Measurements from ENCODE around the gene TRIM52. TPM values are rescaled to one million over a fixed set of nuclear protein-coding genes. Genes with fewer than 3 reads are reported as not detected.

The TRIM52 gene
- total and polyA plus RNA-seq, 2 of the 13 experiments (the other 11 are each of a cell fraction or from before 2014, with no cell fraction given) = 7.2 to 11.6 TPM

GRCh38 chr5:181261320-181262049, 542 bp upstream of the TRIM52 start (continued):
- TF ChIP-seq, protein P1, sequence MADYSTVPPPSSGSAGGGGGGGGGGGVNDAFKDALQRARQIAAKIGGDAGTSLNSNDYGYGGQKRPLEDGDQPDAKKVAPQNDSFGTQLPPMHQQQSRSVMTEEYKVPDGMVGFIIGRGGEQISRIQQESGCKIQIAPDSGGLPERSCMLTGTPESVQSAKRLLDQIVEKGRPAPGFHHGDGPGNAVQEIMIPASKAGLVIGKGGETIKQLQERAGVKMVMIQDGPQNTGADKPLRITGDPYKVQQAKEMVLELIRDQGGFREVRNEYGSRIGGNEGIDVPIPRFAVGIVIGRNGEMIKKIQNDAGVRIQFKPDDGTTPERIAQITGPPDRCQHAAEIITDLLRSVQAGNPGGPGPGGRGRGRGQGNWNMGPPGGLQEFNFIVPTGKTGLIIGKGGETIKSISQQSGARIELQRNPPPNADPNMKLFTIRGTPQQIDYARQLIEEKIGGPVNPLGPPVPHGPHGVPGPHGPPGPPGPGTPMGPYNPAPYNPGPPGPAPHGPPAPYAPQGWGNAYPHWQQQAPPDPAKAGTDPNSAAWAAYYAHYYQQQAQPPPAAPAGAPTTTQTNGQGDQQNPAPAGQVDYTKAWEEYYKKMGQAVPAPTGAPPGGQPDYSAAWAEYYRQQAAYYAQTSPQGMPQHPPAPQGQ (CRISPR knock-in tag; IDR thresholded peaks at IDR 0.05; ENCODE audit: borderline replicate concordance) = no peak
- peak; percentile 69; the same call in 1 of the 2 replicates for TF ChIP-seq ZNF367 (CRISPR knock-in tag; IDR thresholded peaks at IDR 0.05; ENCODE audit: borderline replicate concordance)
- peak; percentile 46; the same call in 1 of the 2 replicates for TF ChIP-seq ZNF143 (CRISPR knock-in tag; IDR thresholded peaks at IDR 0.05)
- TF ChIP-seq ZNF652 (CRISPR knock-in tag; IDR thresholded peaks at IDR 0.05; ENCODE audit: borderline replicate concordance, low read depth) = no peak
- peak; percentile 75 for TF ChIP-seq ISX (CRISPR knock-in tag; conservative IDR thresholded peaks at IDR 0.05)
- 0 out of 2 replicates have a peak, but pooled peaks have one; percentile 40 for TF ChIP-seq ZNF101 (CRISPR knock-in tag; IDR thresholded peaks at IDR 0.05; ENCODE audit: borderline replicate concordance, low read depth)
- no peak for TF ChIP-seq ZNF607 (CRISPR knock-in tag; IDR thresholded peaks at IDR 0.05; ENCODE audit: borderline replicate concordance)
- TF ChIP-seq ZNF703 (CRISPR knock-in tag; IDR thresholded peaks at IDR 0.05; ENCODE audit: borderline replicate concordance) = peak; percentile 41; the same call in 1 of the 2 replicates
- peak; percentile 48; the same call in 1 of the 2 replicates for TF ChIP-seq ZNF264 (CRISPR knock-in tag; IDR thresholded peaks at IDR 0.05)
- TF ChIP-seq ZEB1 (IDR thresholded peaks at IDR 0.05; ENCODE audit: insufficient replicate concordance, low read depth) = peak; percentile 28
- TF ChIP-seq PRDM4 (CRISPR knock-in tag; IDR thresholded peaks at IDR 0.05; ENCODE audit: borderline replicate concordance) = no peak
- TF ChIP-seq, protein P2, sequence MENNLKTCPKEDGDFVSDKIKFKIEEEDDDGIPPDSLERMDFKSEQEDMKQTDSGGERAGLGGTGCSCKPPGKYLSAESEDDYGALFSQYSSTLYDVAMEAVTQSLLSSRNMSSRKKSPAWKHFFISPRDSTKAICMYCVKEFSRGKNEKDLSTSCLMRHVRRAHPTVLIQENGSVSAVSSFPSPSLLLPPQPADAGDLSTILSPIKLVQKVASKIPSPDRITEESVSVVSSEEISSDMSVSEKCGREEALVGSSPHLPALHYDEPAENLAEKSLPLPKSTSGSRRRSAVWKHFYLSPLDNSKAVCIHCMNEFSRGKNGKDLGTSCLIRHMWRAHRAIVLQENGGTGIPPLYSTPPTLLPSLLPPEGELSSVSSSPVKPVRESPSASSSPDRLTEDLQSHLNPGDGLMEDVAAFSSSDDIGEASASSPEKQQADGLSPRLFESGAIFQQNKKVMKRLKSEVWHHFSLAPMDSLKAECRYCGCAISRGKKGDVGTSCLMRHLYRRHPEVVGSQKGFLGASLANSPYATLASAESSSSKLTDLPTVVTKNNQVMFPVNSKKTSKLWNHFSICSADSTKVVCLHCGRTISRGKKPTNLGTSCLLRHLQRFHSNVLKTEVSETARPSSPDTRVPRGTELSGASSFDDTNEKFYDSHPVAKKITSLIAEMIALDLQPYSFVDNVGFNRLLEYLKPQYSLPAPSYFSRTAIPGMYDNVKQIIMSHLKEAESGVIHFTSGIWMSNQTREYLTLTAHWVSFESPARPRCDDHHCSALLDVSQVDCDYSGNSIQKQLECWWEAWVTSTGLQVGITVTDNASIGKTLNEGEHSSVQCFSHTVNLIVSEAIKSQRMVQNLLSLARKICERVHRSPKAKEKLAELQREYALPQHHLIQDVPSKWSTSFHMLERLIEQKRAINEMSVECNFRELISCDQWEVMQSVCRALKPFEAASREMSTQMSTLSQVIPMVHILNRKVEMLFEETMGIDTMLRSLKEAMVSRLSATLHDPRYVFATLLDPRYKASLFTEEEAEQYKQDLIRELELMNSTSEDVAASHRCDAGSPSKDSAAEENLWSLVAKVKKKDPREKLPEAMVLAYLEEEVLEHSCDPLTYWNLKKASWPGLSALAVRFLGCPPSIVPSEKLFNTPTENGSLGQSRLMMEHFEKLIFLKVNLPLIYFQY (CRISPR knock-in tag; IDR thresholded peaks at IDR 0.05; ENCODE audit: borderline replicate concordance) = no peak
- TF ChIP-seq PPARG (CRISPR knock-in tag; conservative IDR thresholded peaks at IDR 0.05) = no peak
- no peak for TF ChIP-seq ZFP36L2 (CRISPR knock-in tag; IDR thresholded peaks at IDR 0.05)
- TF ChIP-seq FOXM1 (CRISPR knock-in tag; IDR thresholded peaks at IDR 0.05) = 0 out of 2 replicates have a peak, but pooled peaks have one; percentile 46
- peak; percentile 60; the same call in 1 of the 2 replicates for TF ChIP-seq HES4 (CRISPR knock-in tag; IDR thresholded peaks at IDR 0.05; ENCODE audit: borderline replicate concordance)
- peak; percentile 25; the same call in 1 of the 2 replicates for TF ChIP-seq ZNF34 (CRISPR knock-in tag; IDR thresholded peaks at IDR 0.05; ENCODE audit: borderline replicate concordance)
- no peak; the same call in 1 of the 2 replicates for TF ChIP-seq ARNT2 (CRISPR knock-in tag; IDR thresholded peaks at IDR 0.05; ENCODE audit: low read depth)
- peak; percentile 25; the same call in 1 of the 2 replicates for TF ChIP-seq NR2C2 (CRISPR knock-in tag; IDR thresholded peaks at IDR 0.05; ENCODE audit: borderline replicate concordance)
- TF ChIP-seq TAF15 (IDR thresholded peaks at IDR 0.05; ENCODE audit: low read depth, low read length, poor library complexity, severe bottlenecking) = peak; percentile 26

Measured in HepG2 (cell line).